DMS53 (cell line): ENCODE data around the gene PCDH8.
A peak's percentile ranks its signal among the peaks of the same experiment; 100 is the strongest.

Experiments
- DNase-seq: peaks from one replicate; lab custom pipeline; 2025; lab: John Stamatoyannopoulos, UW

Gene PCDH8

GRCh38 chr13:52848455-52849195 lies at the start of gene PCDH8:
Gene PCDH8, minus strand, starts transcription at chr13:52848640. Its CDS starts 204 bp downstream, at chr13:52848436.
- peak; percentile 92 for DNase-seq

- peak; percentile 50 for DNase-seq
These were observed 48.6 kb upstream of the PCDH8 start for GRCh38 chr13:52896827-52897659.

- peak; percentile 13 for DNase-seq
These were observed 46.0 kb upstream of the PCDH8 start for GRCh38 chr13:52894413-52894812.

GRCh38 chr13:52892925-52893324 lies 44.5 kb upstream of the PCDH8 start:
- DNase-seq, result peak; percentile 13

- no peak for DNase-seq
These were observed 43.3 kb upstream of the PCDH8 start for GRCh38 chr13:52891706-52892105.

GRCh38 chr13:52887165-52887564 lies 38.7 kb upstream of the PCDH8 start:
- no peak for DNase-seq

GRCh38 chr13:52885141-52885540 lies 36.7 kb upstream of the PCDH8 start:
- DNase-seq, result no peak

GRCh38 chr13:52884429-52885010 lies 36.1 kb upstream of the PCDH8 start:
- DNase-seq, result no peak

- no peak for DNase-seq
These were observed 34.3 kb upstream of the PCDH8 start for GRCh38 chr13:52882785-52883184.

GRCh38 chr13:52879950-52880741 lies 31.7 kb upstream of the PCDH8 start:
- DNase-seq, result peak; percentile 59

GRCh38 chr13:52878831-52879230 lies 30.4 kb upstream of the PCDH8 start:
- DNase-seq, result no peak

GRCh38 chr13:52870143-52870542 lies 21.7 kb upstream of the PCDH8 start:
- no peak for DNase-seq

- DNase-seq, result no peak
These were observed 21.2 kb upstream of the PCDH8 start for GRCh38 chr13:52869621-52870020.

GRCh38 chr13:52869050-52869449 lies 20.6 kb upstream of the PCDH8 start:
- no peak for DNase-seq

GRCh38 chr13:52868190-52868589 lies 19.8 kb upstream of the PCDH8 start:
- DNase-seq, result no peak

GRCh38 chr13:52864941-52865340 lies 16.5 kb upstream of the PCDH8 start:
- DNase-seq, result no peak

- DNase-seq, result peak; percentile 69
These were observed 14.1 kb upstream of the PCDH8 start for GRCh38 chr13:52862358-52863206.

- DNase-seq, result peak; percentile 52
These were observed 4.0 kb upstream of the PCDH8 start for GRCh38 chr13:52852444-52852843.

GRCh38 chr13:52851137-52851962 lies 2.9 kb upstream of the PCDH8 start:
- DNase-seq, result peak; percentile 87
